OCI-LY1 (cell line): ENCODE data around the gene TINAG.

Experiments
- H2AFZ ChIP-seq: fragments of 200-600 bp; sonication (generic), shearing (Covaris generic); 2 replicates; pipeline ENCODE4 v1.6.0; 2014; ENCODE audit warnings: antibody characterized with exemption, mild to moderate bottlenecking, low read length
- H3F3A ChIP-seq: fragments of 200-600 bp; sonication (generic), shearing (Covaris generic); 2 replicates; pipeline ENCODE4 v1.6.0; 2014; ENCODE audit warnings: mild to moderate bottlenecking, antibody characterized with exemption, low read length, moderate library complexity; ENCODE audit not compliant: insufficient read depth
- H3K27ac ChIP-seq: fragments of 200-600 bp; sonication (generic); 2 replicates; pipeline ENCODE4 v1.5.1; 2014; ENCODE audit warnings: low read length, mixed run types, mild to moderate bottlenecking, low read depth; ENCODE audit not compliant: poor library complexity, severe bottlenecking
- H3K27me3 ChIP-seq: fragments of 200-600 bp; sonication (generic); 2 replicates; pipeline ENCODE4 v1.6.0; 2014; ENCODE audit warnings: antibody characterized with exemption, mild to moderate bottlenecking, low read length, moderate library complexity; ENCODE audit not compliant: insufficient read depth
- H3K36me3 ChIP-seq: fragments of 200-600 bp; sonication (generic); 2 replicates; pipeline ENCODE4 v1.6.1; 2014; ENCODE audit warnings: mild to moderate bottlenecking, antibody characterized with exemption, low read length, moderate library complexity, mixed read lengths; ENCODE audit not compliant: insufficient read depth
- H3K4me1 ChIP-seq: fragments of 200-600 bp; sonication (generic); 2 replicates; pipeline ENCODE4 v1.5.1; 2014; ENCODE audit warnings: mild to moderate bottlenecking, low read length, moderate library complexity; ENCODE audit not compliant: insufficient read depth, severe bottlenecking
- H3K4me2 ChIP-seq: fragments of 200-600 bp; sonication (generic), shearing (Covaris generic); 2 replicates; pipeline ENCODE4 v1.6.1; 2014; ENCODE audit warnings: low read length
- H3K4me3 ChIP-seq: fragments of 200-600 bp; sonication (generic); 2 replicates; pipeline ENCODE4 v1.5.1; 2014; ENCODE audit warnings: low read length, low read depth, mild to moderate bottlenecking, mixed read lengths; ENCODE audit not compliant: poor library complexity, severe bottlenecking
- H3K79me2 ChIP-seq: fragments of 200-600 bp; shearing (Covaris generic); 2 replicates; pipeline ENCODE4 v1.6.1; 2016; ENCODE audit warnings: mixed run types, low read length, mixed read lengths; ENCODE audit not compliant: insufficient read depth
- H3K9ac ChIP-seq: fragments of 200-600 bp; sonication (generic), shearing (Covaris generic); 2 replicates; pipeline ENCODE4 v1.6.1; 2014; ENCODE audit warnings: mild to moderate bottlenecking, low read length, mixed read lengths
- H3K9me2 ChIP-seq: fragments of 200-600 bp; sonication (generic), shearing (Covaris generic); 2 replicates; pipeline ENCODE4 v1.6.1; 2014; ENCODE audit warnings: low read depth, mild to moderate bottlenecking, low read length, mixed read lengths
- H3K9me3 ChIP-seq: fragments of 200-600 bp; shearing (Covaris generic); 2 replicates; pipeline ENCODE4 v1.6.1; 2014; ENCODE audit warnings: low read length, mixed read lengths
- H4K20me1 ChIP-seq: fragments of 200-600 bp; sonication (generic), shearing (Covaris generic); 2 replicates; pipeline ENCODE4 v1.6.0; 2016; ENCODE audit warnings: mild to moderate bottlenecking, low read length; ENCODE audit not compliant: insufficient read depth
- EZH2 ChIP-seq: fragments of 200-600 bp; sonication (generic), shearing (Covaris generic); IDR thresholded peaks from 2 replicates; pipeline ENCODE4 v1.8.0; 2017; ENCODE audit warnings: borderline replicate concordance, mixed run types, mild to moderate bottlenecking, antibody characterized with exemption, low read length, moderate library complexity, mixed read lengths
- TF ChIP-seq, protein P1 (sequence below): fragments of 200-600 bp; sonication (generic), shearing (Covaris generic); IDR thresholded peaks from 2 replicates; pipeline ENCODE4 v1.5.1; 2017; ENCODE audit warnings: mild to moderate bottlenecking, antibody characterized with exemption, low read length, moderate library complexity, mixed read lengths

Gene TINAG

GRCh38 chr6:54262971-54263370 is 45.3 kb upstream of the TINAG start:
- no peak overlapping the region for H3K4me3 ChIP-seq
- H3K4me1 ChIP-seq: no peaks in the 10 kb centered on the region
- H3K9me3 ChIP-seq: no peaks in the 10 kb centered on the region
- no peaks in the 10 kb centered on the region for H3K27me3 ChIP-seq
- H3K9me2 ChIP-seq: no peaks in the 10 kb centered on the region
- no peak overlapping the region for H3K4me2 ChIP-seq
- H3F3A ChIP-seq: no peaks in the 10 kb centered on the region
- no peak overlapping the region for H2AFZ ChIP-seq
- no peak overlapping the region for H3K9ac ChIP-seq
- no peaks in the 10 kb centered on the region for H3K36me3 ChIP-seq
- H3K79me2 ChIP-seq: no peaks in the 10 kb centered on the region
- TF ChIP-seq, protein P1, sequence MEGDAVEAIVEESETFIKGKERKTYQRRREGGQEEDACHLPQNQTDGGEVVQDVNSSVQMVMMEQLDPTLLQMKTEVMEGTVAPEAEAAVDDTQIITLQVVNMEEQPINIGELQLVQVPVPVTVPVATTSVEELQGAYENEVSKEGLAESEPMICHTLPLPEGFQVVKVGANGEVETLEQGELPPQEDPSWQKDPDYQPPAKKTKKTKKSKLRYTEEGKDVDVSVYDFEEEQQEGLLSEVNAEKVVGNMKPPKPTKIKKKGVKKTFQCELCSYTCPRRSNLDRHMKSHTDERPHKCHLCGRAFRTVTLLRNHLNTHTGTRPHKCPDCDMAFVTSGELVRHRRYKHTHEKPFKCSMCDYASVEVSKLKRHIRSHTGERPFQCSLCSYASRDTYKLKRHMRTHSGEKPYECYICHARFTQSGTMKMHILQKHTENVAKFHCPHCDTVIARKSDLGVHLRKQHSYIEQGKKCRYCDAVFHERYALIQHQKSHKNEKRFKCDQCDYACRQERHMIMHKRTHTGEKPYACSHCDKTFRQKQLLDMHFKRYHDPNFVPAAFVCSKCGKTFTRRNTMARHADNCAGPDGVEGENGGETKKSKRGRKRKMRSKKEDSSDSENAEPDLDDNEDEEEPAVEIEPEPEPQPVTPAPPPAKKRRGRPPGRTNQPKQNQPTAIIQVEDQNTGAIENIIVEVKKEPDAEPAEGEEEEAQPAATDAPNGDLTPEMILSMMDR: no peak
- no peak for TF ChIP-seq EZH2
- no peaks in the 10 kb centered on the region for H4K20me1 ChIP-seq
- H3K27ac ChIP-seq: no peak overlapping the region

GRCh38 chr6:54264581-54265272 is 43.5 kb upstream of the TINAG start:
- H3K79me2 ChIP-seq: no peaks in the 10 kb centered on the region
- H3K4me3 ChIP-seq: no peak overlapping the region
- no peaks in the 10 kb centered on the region for H3K9me3 ChIP-seq
- no peaks in the 10 kb centered on the region for H3K9me2 ChIP-seq
- no peaks in the 10 kb centered on the region for H3F3A ChIP-seq
- H3K27me3 ChIP-seq: no peaks in the 10 kb centered on the region
- no peak overlapping the region for H3K9ac ChIP-seq
- no peak overlapping the region for H3K27ac ChIP-seq
- no peak overlapping the region for H2AFZ ChIP-seq
- TF ChIP-seq, protein P1: no peak
- no peak for TF ChIP-seq EZH2
- H3K4me1 ChIP-seq: no peaks in the 10 kb centered on the region
- H3K36me3 ChIP-seq: no peaks in the 10 kb centered on the region
- no peak overlapping the region for H3K4me2 ChIP-seq
- H4K20me1 ChIP-seq: no peaks in the 10 kb centered on the region

GRCh38 chr6:54266400-54266923 is 41.8 kb upstream of the TINAG start:
- Histone ChIP-seq H3K4me2 (no peak overlapping the region), H3K27ac (no peak overlapping the region), H3K4me1 (no peaks in the 10 kb centered on the region), H3K9ac (no peak overlapping the region), H3K9me2 (no peaks in the 10 kb centered on the region), H3K79me2 (no peaks in the 10 kb centered on the region), H3K27me3 (no peaks in the 10 kb centered on the region), H3K36me3 (no peaks in the 10 kb centered on the region), H3K9me3 (no peaks in the 10 kb centered on the region), H3F3A (no peaks in the 10 kb centered on the region), H4K20me1 (no peaks in the 10 kb centered on the region), H3K4me3 (no peak overlapping the region), H2AFZ (no peak overlapping the region)
- TF ChIP-seq, protein P1: peak; percentile 22; the same call in 1 of the 2 replicates
- TF ChIP-seq EZH2: no peak
